ENCODE measurements around the gene SERTM1. TPM values are rescaled to one million over a fixed set of nuclear protein-coding genes. Genes with fewer than 3 reads are reported as not detected.

The SERTM1 gene
- polyA plus RNA-seq, 1 donor from 2014 or later = not detected

DNA sequence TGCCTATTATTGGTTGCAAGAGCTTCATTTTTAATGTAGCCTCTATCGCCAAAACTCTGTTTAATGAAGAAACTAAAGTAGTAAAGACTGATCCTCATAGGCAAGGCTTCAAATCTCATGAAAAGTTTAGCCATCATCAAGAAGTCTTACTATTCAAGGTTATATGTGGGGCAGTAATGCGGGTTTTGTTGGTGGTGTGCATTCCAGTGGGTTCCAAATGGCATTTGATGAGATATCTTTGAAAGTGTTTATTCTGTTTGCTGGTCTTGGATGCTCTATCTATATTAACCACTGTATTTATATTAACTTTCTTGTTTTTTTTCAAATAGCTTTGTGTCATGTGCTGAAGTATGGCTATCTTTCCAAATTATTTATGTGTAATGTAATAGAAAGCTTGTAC lies 72.2 kb downstream of the SERTM1 start:
- Histone ChIP-seq H3K9ac (ENCODE audit: low read length) (no peak overlapping the region), H3K79me2 (replicated peaks; ENCODE audit: insufficient read depth, low read length) (no peaks in the 10 kb centered on the region), H2AFZ (ENCODE audit: low read depth, low read length) (no peak overlapping the region), H3K36me3 (ENCODE audit: insufficient read depth, low read length) (no peaks in the 10 kb centered on the region), H3K9me2 (ENCODE audit: insufficient read depth, low read length) (no peaks in the 10 kb centered on the region), H3K9me3 (ENCODE audit: low read length) (no peaks in the 10 kb centered on the region), H3K27ac (ENCODE audit: low read length) (no peak overlapping the region), H3K27me3 (ENCODE audit: insufficient read depth, low read depth, low read length) (no peaks in the 10 kb centered on the region), H3K4me2 (ENCODE audit: low read length) (no peak overlapping the region), H3K4me3 (ENCODE audit: low read length) (no peak overlapping the region), H4K20me1 (ENCODE audit: insufficient read depth) (no peaks in the 10 kb centered on the region), H3F3A (ENCODE audit: insufficient read depth, low read length, poor library complexity, severe bottlenecking) (no peaks in the 10 kb centered on the region)
- TF ChIP-seq RAD21 (conservative IDR thresholded peaks at IDR 0.05) = no peak
- no peak for TF ChIP-seq REST (IDR thresholded peaks at IDR 0.05; ENCODE audit: borderline replicate concordance)
- TF ChIP-seq TAF1 (IDR thresholded peaks at IDR 0.05; ENCODE audit: low read depth) = no peak
- no peak for TF ChIP-seq EP300 (conservative IDR thresholded peaks at IDR 0.05; ENCODE audit: poor library complexity, severe bottlenecking)
- no peak for TF ChIP-seq MXI1 (conservative IDR thresholded peaks at IDR 0.05; ENCODE audit: poor library complexity, severe bottlenecking)
- no peak for TF ChIP-seq EZH2 (IDR thresholded peaks at IDR 0.05; ENCODE audit: borderline replicate concordance, insufficient read depth, low read length, poor library complexity, severe bottlenecking)
- TF ChIP-seq CTCF (IDR thresholded peaks at IDR 0.05; ENCODE audit: poor library complexity, severe bottlenecking) = no peak
- no peak for TF ChIP-seq POLR2AphosphoS5 (IDR thresholded peaks at IDR 0.05)
- no peak for TF ChIP-seq SMC3 (conservative IDR thresholded peaks at IDR 0.05; ENCODE audit: poor library complexity)

Other genes with a start within 250 kb of the SERTM1 start
- gene CCNA1, start 241.5 kb upstream of the SERTM1 start, polyA plus RNA-seq = 13.8 and 19.3 TPM in 2 replicates
- 11.2 and 14.2 TPM in 2 replicates for gene RFXAP, start 145.2 kb downstream of the SERTM1 start, polyA plus RNA-seq
- gene SMAD9, start 246.2 kb downstream of the SERTM1 start, polyA plus RNA-seq = 2.3 and 2.5 TPM in 2 replicates

All from neural cell (in vitro differentiated cells).